ENCODE results near the gene ATP5F1B. TPM values are rescaled to one million over a fixed set of nuclear protein-coding genes. Genes with fewer than 3 reads are reported as not detected.
A peak's percentile ranks its signal among the peaks of the same experiment; 100 is the strongest.

ATP5F1B gene
- total and polyA plus RNA-seq, 2 of the 13 experiments (the other 11 are each of a cell fraction or from before 2014, with no cell fraction given): 1,051 to 1,180 TPM

DNA sequence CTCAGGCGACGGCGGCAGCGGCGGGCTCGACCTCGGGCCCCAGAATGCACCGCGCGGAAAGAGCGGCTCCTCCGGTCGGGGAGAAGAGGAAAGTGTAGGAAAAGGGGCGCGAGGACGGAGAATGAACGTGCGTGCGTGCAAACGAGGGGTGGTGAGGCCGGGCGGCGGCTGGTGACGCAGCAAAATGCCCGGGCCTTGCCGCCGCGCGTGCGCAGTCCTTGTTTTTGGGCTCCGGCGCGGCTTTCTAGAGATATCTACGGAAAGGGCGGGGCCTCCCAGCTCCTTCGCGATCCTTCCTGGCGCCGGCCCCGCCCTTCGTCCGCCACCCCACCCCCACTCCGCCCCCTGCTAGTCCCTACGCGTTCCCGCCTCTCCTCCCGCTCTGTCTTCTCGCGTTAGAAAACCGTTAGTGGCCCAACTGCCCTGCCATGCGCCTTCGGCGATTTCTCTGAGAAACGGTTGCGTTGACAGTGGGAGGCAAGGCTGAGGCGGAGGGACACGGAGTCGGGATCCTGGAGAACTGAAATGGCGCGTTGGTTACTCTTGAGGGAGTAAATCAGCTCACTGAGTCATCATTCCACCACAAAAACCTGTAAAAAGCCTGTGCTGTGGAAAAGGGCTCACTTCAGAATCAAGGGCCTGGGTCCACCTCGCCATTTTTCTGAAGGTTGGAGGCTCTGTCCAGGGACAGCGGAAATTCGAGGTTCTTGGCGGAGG is 42.5 kb upstream of the ATP5F1B start, which contains the start of gene PTGES3 (continued):
- TF ChIP-seq MYC (CRISPR knock-in tag; IDR thresholded peaks at IDR 0.05; ENCODE audit: borderline replicate concordance) (peak; percentile 84), ZNF605 (CRISPR knock-in tag; IDR thresholded peaks at IDR 0.05) (peak; percentile 99), ZNF224 (CRISPR knock-in tag; IDR thresholded peaks at IDR 0.05) (peak; percentile 28; the same call in 1 of the 2 replicates), ZFY (CRISPR knock-in tag; IDR thresholded peaks at IDR 0.05) (peak; percentile 93), NFKB2 (CRISPR knock-in tag; IDR thresholded peaks at IDR 0.05; ENCODE audit: borderline replicate concordance) (peak; percentile 99), POLR2G (IDR thresholded peaks at IDR 0.05; ENCODE audit: low read depth, low read length) (peak; percentile 93), SMAD3 (CRISPR knock-in tag; IDR thresholded peaks at IDR 0.05) (peak; percentile 89), DPF2 (CRISPR knock-in tag; IDR thresholded peaks at IDR 0.05; ENCODE audit: borderline replicate concordance, low read depth) (no peak), POGZ (CRISPR knock-in tag; IDR thresholded peaks at IDR 0.05) (peak; percentile 75), PHB2 (IDR thresholded peaks at IDR 0.05; ENCODE audit: partially characterized antibody) (no peak), ATRX (CRISPR knock-in tag; IDR thresholded peaks at IDR 0.05; ENCODE audit: borderline replicate concordance) (no peak), ZSCAN12 (CRISPR knock-in tag; IDR thresholded peaks at IDR 0.05) (peak; percentile 65; the same call in 1 of the 2 replicates), ZNF3 (CRISPR knock-in tag; IDR thresholded peaks at IDR 0.05) (no peak), U2AF2 (IDR thresholded peaks at IDR 0.05; ENCODE audit: low read depth, low read length) (no peak), GATAD2A (CRISPR knock-in tag; IDR thresholded peaks at IDR 0.05) (peak; percentile 57; the same call in 1 of the 2 replicates), ZNF674 (CRISPR knock-in tag; IDR thresholded peaks at IDR 0.05; ENCODE audit: low read depth) (peak; percentile 39; the same call in 1 of the 2 replicates), ZNF816 (CRISPR knock-in tag; IDR thresholded peaks at IDR 0.05; ENCODE audit: borderline replicate concordance) (peak; percentile 53; the same call in 1 of the 2 replicates)
- TF ChIP-seq, protein P1, sequence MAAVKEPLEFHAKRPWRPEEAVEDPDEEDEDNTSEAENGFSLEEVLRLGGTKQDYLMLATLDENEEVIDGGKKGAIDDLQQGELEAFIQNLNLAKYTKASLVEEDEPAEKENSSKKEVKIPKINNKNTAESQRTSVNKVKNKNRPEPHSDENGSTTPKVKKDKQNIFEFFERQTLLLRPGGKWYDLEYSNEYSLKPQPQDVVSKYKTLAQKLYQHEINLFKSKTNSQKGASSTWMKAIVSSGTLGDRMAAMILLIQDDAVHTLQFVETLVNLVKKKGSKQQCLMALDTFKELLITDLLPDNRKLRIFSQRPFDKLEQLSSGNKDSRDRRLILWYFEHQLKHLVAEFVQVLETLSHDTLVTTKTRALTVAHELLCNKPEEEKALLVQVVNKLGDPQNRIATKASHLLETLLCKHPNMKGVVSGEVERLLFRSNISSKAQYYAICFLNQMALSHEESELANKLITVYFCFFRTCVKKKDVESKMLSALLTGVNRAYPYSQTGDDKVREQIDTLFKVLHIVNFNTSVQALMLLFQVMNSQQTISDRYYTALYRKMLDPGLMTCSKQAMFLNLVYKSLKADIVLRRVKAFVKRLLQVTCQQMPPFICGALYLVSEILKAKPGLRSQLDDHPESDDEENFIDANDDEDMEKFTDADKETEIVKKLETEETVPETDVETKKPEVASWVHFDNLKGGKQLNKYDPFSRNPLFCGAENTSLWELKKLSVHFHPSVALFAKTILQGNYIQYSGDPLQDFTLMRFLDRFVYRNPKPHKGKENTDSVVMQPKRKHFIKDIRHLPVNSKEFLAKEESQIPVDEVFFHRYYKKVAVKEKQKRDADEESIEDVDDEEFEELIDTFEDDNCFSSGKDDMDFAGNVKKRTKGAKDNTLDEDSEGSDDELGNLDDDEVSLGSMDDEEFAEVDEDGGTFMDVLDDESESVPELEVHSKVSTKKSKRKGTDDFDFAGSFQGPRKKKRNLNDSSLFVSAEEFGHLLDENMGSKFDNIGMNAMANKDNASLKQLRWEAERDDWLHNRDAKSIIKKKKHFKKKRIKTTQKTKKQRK (IDR thresholded peaks at IDR 0.05; ENCODE audit: low read length): no peak
- TF ChIP-seq, protein P2, sequence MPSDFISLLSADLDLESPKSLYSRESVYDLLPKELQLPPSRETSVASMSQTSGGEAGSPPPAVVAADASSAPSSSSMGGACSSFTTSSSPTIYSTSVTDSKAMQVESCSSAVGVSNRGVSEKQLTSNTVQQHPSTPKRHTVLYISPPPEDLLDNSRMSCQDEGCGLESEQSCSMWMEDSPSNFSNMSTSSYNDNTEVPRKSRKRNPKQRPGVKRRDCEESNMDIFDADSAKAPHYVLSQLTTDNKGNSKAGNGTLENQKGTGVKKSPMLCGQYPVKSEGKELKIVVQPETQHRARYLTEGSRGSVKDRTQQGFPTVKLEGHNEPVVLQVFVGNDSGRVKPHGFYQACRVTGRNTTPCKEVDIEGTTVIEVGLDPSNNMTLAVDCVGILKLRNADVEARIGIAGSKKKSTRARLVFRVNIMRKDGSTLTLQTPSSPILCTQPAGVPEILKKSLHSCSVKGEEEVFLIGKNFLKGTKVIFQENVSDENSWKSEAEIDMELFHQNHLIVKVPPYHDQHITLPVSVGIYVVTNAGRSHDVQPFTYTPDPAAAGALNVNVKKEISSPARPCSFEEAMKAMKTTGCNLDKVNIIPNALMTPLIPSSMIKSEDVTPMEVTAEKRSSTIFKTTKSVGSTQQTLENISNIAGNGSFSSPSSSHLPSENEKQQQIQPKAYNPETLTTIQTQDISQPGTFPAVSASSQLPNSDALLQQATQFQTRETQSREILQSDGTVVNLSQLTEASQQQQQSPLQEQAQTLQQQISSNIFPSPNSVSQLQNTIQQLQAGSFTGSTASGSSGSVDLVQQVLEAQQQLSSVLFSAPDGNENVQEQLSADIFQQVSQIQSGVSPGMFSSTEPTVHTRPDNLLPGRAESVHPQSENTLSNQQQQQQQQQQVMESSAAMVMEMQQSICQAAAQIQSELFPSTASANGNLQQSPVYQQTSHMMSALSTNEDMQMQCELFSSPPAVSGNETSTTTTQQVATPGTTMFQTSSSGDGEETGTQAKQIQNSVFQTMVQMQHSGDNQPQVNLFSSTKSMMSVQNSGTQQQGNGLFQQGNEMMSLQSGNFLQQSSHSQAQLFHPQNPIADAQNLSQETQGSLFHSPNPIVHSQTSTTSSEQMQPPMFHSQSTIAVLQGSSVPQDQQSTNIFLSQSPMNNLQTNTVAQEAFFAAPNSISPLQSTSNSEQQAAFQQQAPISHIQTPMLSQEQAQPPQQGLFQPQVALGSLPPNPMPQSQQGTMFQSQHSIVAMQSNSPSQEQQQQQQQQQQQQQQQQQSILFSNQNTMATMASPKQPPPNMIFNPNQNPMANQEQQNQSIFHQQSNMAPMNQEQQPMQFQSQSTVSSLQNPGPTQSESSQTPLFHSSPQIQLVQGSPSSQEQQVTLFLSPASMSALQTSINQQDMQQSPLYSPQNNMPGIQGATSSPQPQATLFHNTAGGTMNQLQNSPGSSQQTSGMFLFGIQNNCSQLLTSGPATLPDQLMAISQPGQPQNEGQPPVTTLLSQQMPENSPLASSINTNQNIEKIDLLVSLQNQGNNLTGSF (CRISPR knock-in tag; IDR thresholded peaks at IDR 0.05): peak; percentile 91
- TF ChIP-seq, protein P3, sequence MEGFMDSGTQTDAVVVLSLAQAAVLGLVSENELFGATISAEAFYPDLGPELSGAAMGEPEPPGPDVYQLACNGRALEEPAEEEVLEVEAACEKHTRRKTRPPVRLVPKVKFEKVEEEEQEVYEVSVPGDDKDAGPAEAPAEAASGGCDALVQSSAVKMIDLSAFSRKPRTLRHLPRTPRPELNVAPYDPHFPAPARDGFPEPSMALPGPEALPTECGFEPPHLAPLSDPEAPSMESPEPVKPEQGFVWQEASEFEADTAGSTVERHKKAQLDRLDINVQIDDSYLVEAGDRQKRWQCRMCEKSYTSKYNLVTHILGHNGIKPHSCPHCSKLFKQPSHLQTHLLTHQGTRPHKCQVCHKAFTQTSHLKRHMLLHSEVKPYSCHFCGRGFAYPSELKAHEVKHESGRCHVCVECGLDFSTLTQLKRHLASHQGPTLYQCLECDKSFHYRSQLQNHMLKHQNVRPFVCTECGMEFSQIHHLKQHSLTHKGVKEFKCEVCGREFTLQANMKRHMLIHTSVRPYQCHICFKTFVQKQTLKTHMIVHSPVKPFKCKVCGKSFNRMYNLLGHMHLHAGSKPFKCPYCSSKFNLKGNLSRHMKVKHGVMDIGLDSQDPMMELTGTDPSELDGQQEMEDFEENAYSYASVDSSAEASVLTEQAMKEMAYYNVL (CRISPR knock-in tag; IDR thresholded peaks at IDR 0.05; ENCODE audit: borderline replicate concordance): peak; percentile 83

Measured in HepG2 (cell line).